Stimulated activated CD8-positive, alpha-beta memory T cell treated with anti-CD3 and anti-CD28 coated beads, Interleukin-15, amount 100 ng/mL, for 24 hours (primary cell): Measurements from ENCODE around the gene IGSF11.

Source experiments
- DNase-seq: peaks from one replicate; pipeline ENCODE4 v3.0.0-alpha.2; 2020; ENCODE audit warnings: low read depth

The IGSF11 gene

DNA sequence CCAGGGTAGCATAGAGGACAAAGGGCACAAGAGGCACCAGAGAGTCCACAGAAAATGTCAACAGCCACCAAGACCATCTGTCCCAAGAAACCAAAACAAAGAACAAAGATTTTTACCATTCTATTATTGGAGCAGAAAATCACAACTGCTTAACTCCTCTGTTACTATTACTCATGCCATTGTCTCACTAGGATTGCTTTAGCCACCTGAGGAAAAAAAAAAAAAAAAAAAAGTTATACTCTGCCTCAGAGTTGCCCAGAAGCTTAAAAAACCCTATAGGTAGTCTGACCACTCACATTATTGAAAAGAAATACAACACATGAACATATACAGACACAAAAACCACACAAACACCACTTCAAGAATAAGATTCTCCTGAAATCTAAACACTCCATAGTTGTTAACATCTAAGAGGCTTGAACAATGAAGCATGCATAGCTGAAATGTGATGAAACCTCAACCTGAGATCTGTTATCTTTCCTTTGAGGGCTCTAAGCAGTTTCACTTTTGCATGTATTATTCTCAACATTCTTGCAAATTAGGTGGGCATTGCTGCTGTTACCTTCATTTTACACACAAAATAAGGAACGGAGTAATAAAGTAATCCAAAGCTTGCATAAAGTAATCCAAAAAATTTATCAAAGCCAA lies 85.4 kb downstream of the IGSF11 start:
- no peak for DNase-seq

DNA sequence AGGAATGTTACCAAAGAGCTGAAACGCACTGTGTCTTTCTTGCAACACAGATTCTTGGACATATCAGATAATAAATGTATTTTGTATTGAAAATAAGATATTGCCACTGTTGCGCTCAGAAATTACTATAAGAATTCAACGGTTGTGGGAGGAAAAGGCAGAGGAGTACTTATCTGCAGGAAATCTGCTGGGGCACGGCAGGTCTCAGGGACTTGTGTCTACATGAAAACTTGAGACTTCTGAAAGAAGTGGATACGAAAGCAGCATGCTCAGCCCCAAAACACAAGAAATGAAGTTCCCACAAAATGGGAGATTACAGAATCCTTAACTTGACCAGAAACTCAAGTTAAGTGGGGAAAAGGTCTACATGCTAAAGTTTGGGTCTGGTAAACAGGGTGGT lies 86.5 kb downstream of the IGSF11 start:
- no peak for DNase-seq

DNA sequence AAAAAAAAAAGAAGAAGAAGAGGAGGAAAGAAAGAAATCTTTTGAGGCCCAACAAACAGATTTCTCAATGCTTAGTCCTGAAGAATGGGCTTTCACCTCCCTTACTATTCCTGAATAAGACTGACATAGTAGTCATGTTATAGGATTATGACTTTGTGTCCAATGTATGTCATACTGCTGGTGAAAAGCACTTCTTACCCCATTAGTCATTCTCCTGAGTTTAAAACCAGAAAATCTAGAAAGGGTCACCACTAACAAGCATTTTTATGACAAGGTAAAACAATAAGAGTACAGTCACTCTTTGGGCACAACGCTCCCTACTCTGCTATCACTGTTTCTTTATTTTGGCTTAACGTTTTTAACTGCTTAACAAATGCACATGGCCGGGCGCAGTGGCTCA lies 88.2 kb downstream of the IGSF11 start:
- DNase-seq, result no peak

DNA sequence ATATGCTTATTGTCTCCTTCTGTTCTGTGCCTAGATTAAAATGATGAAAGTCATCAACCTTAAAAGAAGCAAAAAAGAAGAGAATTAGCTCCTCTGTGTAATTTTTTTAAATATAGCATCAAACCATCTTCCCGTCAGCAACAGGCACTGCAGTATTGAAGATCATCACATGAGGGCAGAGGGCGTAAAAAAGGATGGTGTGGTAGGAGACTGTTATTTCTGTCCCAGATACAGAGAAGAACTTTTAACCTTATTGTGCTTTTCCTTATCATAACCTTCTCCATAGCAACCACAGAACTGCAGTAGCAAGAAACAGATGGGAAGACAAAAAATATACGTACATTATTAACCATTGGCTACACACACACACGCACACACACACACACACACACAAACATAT lies 88.8 kb downstream of the IGSF11 start:
- no peak for DNase-seq

DNA sequence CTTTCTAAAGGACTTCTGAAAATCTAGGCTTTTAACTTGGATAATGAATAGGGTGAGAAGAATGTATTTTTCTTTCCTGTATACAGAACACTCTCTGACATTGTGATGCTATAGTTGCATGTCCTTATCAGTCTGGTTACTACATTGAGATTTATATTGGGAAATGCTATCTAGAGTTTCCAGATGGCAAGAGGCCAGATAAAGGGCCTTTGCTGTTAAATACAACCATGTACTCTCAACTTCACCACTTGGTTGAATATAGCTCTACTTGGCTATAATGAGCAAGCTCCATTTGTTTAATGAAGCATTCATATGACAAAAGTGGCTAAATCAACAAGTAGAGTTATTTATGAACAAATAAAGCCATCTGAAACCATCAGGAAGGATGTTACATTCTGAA lies 91.0 kb downstream of the IGSF11 start:
- DNase-seq, result no peak

DNA sequence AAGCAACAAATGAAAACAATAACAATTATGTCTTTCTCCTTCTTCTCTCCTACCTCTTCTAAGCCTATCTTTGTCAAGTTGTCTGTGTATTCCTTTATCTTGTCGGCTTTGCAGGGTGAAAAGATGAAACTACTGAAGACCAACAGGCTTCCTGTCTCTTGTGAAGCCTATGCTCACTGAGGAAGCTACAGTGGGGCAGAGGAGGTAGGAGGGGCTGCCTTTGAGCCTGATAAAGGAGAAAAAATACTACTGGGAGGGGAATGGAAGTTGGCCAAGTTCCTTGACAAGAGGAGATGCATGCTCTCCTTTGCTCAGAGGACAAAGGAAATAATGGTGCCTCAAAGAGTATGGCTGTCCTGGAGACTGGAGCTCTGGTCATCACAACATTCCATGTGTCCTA lies 92.0 kb downstream of the IGSF11 start:
- DNase-seq, result no peak

DNA sequence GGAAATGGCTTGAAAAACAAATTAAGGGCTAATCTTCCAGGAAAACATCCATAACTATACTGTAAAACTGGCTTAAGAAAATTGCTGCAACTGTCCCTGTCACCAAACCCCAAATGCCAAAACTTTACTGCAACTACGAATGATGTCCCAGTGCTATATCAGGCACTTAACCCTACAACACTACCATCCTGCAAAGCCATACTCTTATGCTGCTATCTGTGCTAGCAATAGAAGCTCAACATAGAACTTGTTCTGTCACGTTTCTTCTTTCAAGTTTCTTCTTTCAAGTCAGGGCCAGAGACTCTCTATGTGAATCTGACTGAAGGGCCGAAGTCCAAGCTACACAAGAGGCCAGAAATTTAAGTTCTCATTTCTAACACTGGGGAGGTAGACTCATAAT lies 92.5 kb downstream of the IGSF11 start:
- no peak for DNase-seq

DNA sequence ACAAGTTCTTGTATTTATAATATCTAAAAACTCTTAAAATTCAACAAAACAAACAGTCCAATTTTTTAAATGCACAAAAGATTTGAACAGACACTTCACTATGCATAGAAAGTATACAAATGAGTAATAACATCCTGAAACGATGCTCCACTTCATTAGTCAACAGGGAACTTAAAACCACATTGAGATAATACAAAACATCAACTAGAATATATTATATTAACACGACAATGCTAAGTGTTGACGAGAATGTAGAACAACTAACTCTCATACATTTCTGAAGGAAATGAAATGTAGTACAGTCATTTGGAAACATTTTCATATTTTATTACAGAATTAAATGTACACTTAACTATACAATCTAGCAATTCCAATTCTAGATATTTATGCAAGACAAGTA lies 93.4 kb downstream of the IGSF11 start:
- no peak for DNase-seq

DNA sequence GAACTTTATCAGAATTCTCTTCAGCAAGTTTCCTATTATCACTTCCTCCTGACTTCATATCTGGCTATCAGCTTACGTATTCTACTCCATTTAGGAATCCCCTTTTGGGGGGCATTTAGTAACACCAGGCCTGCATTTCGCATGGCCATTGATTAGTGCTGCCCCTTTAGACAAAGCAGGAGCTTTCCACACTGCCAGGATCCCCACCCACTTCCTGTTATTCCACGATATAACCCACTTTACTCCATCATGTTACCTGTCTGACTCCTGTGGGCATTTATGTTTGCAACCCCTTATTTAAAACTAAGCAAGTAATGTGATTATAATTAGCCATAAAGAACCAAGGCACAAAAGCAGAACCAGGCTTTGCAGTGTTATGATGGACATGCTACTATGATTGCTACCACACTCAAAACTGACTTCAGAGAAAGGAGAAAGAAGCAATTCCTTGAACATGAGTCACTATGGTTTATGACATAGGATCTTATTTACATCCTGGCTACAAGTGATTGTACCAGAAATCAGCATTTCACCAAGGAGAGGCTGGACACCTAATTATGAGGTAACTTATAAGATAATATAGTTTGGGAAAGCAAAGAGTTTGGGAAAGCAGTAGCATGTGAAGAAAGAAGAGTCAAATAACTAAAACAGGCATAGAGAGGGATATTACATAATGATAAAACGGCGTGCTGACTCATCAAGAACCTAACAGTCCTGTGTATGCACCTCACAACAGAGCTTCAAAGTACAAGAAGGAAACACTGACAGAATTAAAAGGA lies 96.3 kb downstream of the IGSF11 start:
- DNase-seq, result no peak

DNA sequence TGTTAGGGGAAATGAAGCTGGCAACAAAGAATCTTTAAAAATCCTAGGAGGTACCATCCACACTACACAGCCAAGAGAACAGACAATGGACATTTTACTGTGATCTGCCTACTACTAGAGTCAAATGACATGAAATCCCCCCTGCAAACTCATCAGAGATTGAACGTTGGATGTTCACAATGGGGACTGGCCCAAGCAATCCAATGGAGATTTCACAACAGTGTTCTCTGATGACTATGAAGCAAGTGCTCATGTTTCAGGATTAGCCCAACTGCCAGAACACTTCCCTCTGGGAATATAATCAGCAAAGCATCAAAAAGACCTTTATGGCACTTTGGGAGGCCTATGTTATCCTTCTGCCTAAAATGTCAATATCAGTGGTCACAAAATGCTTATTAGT lies 97.8 kb downstream of the IGSF11 start:
- DNase-seq, result no peak

DNA sequence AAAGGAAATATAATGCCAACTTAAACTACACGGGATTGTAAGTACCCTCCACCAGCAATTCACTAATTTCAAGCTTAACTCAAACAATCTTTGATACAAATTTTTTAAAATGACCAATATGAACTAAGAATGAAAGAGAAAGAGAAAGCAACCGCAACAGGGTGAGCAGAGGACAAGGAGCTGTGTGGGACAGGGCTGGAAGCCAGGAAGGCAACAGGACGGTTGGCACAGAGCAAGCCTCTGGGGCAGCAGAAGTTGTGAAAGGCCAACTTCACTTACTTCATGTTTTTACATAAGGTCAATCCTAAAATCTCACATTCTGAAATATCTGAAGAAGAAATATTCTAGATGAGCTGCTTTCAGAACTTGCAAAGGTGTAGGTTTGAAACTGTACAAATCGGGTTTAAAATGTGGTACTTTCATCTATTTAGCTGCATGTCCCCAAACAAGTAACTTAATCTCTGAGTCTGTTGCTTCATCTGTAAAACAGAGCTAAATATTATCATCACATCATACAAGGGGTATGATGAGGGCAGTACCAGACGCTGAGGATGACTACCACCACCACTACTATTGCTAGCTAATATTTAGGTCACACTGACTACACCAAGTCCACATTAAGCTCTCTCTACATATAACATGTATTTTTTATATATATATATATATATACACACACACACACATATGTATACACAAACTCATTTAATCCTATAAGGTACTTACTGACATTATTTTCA lies 101.7 kb downstream of the IGSF11 start:
- no peak for DNase-seq

DNA sequence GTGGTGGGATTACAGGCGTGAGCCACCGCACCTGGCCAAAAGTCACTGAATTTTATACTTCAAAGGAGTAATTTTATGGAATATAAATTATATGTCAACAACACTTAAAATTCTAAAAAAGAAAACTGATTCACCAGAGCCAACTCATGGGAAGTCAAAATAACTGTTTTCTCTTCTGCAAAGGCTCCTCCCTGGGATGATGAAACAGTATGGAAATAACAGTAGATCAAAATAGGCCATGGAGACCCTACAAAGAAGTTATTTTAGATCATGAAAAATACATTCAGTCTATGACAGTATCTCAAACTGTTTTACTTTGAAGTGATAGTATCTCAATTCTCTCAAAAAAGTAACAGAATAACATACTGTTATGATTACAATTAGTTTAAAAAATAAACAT lies 102.7 kb downstream of the IGSF11 start:
- DNase-seq, result no peak

DNA sequence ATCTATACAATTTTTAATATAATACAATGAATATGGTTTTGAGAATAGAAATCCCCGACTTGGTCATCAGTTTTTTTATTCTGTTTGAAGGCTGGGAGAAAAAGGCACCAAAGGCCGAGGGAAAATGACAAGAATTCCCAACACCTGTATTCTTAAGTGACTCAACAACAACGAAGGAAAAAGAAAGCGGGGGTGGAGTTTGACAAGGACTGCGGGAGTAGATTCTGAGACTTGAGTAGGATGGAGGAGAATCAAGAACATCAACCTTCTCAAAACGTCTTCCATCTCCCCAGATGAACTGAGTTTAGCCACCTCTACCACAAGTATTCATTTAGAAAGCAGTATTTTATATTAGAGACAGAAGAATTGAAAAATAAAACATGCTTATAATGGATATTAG lies 107.2 kb downstream of the IGSF11 start:
- no peak for DNase-seq

DNA sequence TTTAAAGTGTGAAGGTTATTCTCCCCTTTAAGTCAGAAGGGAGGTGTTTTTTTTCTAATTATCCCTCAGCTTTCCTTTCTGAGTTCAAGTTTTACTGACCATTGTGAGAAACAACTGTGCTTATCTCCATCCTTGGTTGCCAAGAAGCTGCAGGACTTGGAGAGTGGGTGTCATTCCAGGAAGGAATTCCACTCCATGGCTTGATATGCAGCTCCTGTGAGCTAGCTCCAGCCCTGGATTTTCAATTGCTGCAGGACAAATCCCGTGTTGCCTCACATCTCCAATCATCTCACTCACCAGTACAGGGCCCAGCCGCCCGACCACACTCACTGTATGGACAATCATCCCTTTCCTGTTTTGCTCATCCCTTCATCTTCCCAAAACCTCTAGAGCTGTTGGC lies 122.5 kb downstream of the IGSF11 start:
- no peak for DNase-seq

DNA sequence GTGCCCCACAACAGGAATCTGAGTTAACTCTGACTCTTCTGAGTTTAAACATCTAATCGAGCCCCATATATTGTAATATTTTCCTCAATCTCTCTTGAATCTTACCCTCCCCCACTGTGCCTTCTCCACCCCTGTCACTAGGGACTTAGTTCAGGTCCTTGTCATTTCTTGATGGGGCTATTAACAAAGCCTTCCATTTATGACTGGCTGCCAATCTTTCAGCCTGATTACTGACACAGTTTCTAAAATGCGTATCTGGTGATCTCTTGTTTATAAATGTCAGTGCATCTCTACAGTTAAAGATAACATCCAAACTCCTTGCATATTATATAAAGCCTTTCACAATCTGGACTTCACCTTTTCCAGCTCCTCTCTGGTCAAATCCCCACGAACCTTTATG lies 124.3 kb downstream of the IGSF11 start:
- no peak for DNase-seq

DNA sequence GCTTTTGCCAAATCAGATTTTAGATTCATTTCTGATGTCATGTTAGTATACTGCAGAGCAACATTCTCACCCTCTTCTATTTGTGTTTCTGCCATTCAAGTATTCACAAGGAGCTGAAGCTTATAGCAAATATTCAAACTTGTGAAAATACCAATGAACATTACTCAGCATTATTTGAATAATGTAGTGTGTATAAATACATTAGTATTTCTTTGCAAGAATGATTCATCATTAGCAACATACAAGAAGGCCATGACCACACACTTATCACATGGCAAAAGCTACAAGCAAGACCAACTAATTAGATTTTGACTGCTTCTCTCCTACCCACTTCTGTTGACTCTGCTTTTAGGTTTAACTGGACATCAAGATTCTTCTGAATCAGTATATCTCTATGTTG lies 124.9 kb downstream of the IGSF11 start:
- no peak for DNase-seq

DNA sequence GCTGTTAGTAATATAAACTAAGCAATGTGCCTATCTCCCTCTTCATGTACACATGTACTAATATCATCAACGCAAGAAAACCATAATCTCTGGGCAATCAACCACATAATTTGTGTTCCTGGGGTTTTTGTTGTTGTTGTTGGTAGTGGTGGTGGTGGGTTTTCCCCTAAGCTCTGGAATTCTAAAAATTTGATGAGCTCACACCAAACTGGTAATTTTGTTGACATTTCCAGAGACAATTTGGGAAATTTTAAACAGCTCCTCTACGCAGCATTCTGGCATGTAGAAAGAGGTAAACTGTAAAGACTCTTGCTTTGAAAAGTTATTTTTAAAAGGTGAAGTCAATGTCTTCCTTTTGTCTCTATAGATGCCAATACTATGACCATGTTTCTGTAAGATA lies 126.7 kb downstream of the IGSF11 start:
- no peak for DNase-seq

DNA sequence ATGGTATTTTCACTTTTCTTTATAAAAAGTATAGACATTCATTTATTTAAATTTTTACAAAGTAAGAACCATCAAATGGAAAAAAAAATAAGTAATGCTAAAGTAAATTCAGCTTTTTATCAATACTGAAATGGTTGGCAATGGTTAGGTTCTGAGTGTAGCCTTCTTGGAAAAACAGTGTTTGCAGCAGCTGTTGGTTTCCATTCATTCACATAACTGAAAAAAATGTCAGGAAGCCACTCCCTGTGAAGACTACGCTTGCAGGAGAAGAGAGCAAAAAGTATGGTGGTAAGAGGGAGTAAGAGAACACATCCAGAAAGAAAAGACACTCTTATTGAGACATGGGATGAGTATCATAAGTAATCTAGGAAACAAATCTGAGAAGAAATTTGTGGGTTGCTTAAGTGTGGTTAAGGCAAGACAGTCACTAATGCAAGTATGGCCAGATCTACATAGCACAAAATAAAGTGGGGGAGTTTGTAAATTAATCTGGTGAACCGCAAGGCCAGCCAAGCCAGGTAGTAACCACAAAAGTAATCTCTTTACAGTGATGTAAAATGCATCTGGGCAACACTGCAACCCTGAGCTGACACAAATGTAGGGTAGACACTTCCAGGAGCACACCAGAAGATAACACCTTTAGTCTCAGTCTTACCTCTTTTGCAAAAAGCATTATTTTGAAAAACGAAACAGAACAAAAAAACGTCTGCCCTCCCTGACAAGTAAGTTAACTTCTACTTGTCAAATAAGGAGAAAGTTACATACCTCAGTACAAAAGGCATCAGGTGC lies 133.7 kb downstream of the IGSF11 start:
- DNase-seq, result no peak

DNA sequence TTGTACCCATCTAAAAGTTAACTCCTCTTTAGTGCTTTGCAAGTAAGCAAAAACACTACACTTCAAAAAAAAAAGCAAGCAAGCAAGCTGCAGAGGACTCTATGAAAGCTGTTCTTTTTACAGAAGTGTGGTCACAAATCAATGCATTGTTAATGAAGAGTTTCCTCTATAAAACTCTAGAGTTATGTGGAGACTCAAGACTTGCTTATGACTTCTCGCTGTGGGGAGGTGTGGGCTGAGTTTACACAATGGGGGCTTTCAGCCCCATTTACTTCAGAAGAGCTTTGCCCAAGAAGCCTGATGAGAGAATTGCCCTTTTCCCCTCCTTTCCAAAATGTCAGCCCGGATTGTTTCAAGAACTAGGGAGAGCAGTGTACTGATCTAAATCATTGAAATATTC lies 144.4 kb downstream of the IGSF11 start:
- no peak for DNase-seq

DNA sequence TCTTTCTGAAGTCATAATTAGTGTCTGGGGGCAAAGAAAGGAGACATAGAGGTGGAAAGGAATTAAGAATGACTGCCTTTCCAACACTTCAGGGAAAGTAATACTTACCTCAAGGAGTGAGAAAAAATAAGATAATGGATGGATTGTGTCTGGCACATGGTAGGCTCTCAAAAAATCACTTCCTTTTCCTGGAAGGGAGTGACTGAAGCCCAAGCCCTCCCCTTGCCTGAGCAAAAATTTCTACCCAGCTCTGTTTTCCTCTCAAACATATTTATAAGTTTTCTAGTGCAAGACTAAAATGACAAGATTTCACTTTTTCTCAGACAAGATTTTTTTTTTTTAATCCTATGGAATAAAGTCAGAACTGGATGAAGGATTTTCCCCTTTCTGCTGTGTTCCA lies 145.0 kb downstream of the IGSF11 start:
- no peak for DNase-seq

DNA sequence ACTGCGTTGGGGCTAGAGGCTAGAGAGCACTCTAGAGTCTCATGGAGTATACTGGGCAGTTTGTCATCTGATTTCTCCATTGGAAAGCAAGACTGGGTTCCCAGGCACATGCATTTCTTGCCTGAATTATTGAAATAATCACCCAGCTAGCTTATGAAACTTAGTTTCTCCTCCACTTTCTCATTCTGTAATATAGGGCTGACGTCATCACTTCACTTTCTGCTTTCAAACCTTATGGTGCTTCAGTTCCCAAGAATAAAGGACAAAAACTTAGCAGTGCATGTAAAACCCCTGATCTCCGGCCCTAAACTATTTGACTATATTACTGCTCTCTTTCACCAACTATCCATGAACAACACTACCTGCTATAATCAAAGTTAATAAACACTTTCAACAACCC lies 147.9 kb downstream of the IGSF11 start:
- DNase-seq, result no peak

DNA sequence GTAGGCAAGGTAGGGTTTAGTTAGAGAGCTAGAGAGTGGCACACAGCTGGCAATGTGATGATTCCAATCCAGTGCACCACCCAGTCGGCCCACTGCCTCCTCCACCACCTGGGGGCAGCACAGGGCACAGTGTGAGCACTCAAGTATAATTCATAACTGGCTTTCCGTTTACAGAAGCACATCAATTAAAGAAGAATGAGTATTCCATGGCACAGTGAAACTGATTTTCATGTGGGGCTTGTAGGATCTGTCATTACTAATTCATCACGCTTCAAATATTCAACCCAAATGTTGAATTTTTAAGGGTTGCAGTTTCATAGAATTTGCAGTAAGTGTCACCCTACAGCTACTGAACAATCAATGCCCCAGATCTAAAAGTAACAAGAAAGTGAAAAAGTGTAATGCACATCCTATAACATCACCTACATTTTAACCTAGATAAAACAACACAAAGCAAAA lies 149.9 kb downstream of the IGSF11 start:
- DNase-seq, result peak; percentile 40
